ENCODE data around the gene MR1. TPM values are rescaled to one million over a fixed set of nuclear protein-coding genes. Genes with fewer than 3 reads are reported as not detected.

The MR1 gene
- total and polyA plus RNA-seq, 7 donors: 0.70 to 3.0 (median 2.0) TPM

DNA sequence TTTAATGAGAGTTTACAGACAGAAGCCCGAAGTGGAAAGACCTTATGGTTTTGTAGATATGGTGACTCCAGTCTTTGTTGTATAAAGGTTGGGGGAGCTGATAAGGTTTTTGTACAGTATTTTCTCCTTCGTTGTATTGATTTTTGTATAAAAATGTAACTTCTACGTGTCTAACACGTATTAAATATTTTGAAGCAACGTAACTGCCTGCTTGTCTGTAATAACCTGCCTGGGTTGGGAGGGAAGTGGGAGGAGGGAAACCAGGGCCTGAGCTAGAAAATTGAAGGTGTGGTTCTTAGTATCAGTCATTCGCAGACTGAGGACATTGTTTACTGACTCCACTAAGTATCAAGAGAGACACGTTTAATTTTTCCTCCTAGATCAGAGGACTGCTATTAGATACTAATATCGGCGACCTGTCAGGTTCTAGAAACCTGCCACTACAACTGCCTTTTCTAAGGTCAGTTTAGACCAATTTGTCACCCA is 56.9 kb downstream of the MR1 start:
- no peak for ATAC-seq
- intact Hi-C loops (cut with DNase I): no loop called here
- Histone ChIP-seq H3K9me3 (no peaks in the 10 kb centered on the region), H3K27me3 (ENCODE audit: insufficient read depth in 3 of 3, low read length in 2 of 3) (no peaks in the 10 kb centered on the region), H3K4me1 (peaks cover 52% of the 10 kb centered on the region), H3K27ac (peak overlapping the region; percentile 97), H3K4me3 (peak overlapping the region; percentile 91), H3K36me3 (ENCODE audit: insufficient read depth in 1 of 2, low read depth in 1 of 2) (no peaks in the 10 kb centered on the region)
- no peak for DNase-seq
- 17 to 24% (median 22%) methylated on average over 9 of the region's 9 CpGs for WGBS, 3 donors
- TF ChIP-seq, protein P1, sequence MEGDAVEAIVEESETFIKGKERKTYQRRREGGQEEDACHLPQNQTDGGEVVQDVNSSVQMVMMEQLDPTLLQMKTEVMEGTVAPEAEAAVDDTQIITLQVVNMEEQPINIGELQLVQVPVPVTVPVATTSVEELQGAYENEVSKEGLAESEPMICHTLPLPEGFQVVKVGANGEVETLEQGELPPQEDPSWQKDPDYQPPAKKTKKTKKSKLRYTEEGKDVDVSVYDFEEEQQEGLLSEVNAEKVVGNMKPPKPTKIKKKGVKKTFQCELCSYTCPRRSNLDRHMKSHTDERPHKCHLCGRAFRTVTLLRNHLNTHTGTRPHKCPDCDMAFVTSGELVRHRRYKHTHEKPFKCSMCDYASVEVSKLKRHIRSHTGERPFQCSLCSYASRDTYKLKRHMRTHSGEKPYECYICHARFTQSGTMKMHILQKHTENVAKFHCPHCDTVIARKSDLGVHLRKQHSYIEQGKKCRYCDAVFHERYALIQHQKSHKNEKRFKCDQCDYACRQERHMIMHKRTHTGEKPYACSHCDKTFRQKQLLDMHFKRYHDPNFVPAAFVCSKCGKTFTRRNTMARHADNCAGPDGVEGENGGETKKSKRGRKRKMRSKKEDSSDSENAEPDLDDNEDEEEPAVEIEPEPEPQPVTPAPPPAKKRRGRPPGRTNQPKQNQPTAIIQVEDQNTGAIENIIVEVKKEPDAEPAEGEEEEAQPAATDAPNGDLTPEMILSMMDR (IDR thresholded peaks at IDR 0.05): no peak

DNA sequence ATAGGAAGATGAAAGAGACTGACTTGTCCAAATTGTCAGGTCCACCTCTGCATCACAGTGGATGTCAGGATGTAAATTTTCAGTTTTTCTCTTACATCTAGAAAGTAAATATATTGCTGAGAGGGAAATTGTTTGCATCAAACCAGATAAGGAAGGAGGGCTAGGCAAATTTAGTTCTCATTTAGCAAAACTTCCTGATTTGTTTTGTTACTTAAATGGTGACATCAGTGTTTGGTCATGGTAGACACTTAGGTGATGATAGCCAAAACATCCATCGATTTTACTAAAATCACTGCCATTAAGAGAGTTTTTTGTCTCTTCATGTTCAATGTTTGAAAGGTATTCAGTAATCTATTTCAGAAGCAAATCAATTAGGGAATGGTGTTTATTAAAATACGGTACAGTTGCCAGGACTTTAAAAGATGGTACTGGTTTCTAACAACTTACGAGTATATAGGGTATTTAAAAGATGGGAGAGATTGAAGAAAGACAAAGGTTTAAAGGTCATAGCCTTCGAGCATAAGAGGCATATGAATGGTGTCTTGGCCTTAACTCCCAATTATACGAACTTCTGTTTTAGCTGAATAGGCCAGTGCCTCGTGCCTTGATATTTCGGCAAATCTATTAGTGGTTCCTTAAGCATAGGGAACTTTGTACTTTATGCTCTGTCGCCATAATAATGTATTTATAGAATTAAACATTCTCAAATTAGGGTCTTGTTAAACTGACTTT is 57.7 kb downstream of the MR1 start:
- TF ChIP-seq, protein P1 (IDR thresholded peaks at IDR 0.05): no peak
- WGBS, 3 donors: 62 to 74% (median 67%) methylated on average over 8 of the region's 8 CpGs
- Histone ChIP-seq H3K27me3 (ENCODE audit: insufficient read depth in 3 of 3, low read length in 2 of 3) (no peaks in the 10 kb centered on the region), H3K4me1 (peaks cover 57% of the 10 kb centered on the region), H3K27ac (peak overlapping the region; percentile 97), H3K4me3 (peak overlapping the region; percentile 91), H3K9me3 (no peaks in the 10 kb centered on the region), H3K36me3 (ENCODE audit: insufficient read depth in 1 of 2, low read depth in 1 of 2) (no peaks in the 10 kb centered on the region)
- intact Hi-C loops (cut with DNase I): no loop called here
- DNase-seq (no peak), ATAC-seq (no peak)

DNA sequence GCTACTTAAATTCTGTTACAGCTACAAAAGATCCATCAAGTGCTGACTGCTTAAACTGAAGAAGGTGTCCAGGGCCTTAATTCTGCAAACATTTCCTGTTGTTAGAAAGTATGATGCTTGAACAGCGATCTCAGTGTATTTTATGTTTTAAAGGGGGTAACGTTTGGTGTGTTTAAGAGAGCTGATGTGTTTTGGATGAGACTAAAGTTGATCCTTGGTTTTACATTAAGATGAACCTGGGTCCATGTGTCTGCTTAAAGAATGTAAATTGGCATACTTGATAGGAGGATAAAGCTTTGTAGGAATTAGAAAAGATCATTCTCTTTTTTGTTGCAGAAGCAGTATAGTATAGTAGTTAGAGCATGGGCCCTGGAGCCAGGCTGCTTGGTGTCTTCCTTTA is 58.3 kb downstream of the MR1 start:
- Histone ChIP-seq H3K36me3 (ENCODE audit: insufficient read depth in 1 of 2, low read depth in 1 of 2) (no peaks in the 10 kb centered on the region), H3K27me3 (ENCODE audit: insufficient read depth in 3 of 3, low read length in 2 of 3) (no peaks in the 10 kb centered on the region), H3K27ac (peak overlapping the region; percentile 97), H3K4me1 (peaks cover 59% of the 10 kb centered on the region), H3K4me3 (peak overlapping the region; percentile 91), H3K9me3 (no peaks in the 10 kb centered on the region)
- WGBS, 3 donors: 71 to 76% (median 76%) methylated on average over 2 of the region's 2 CpGs
- DNase-seq (no peak), ATAC-seq (no peak)
- TF ChIP-seq, protein P1 (IDR thresholded peaks at IDR 0.05): no peak
- intact Hi-C loops (cut with DNase I): no loop called here

DNA sequence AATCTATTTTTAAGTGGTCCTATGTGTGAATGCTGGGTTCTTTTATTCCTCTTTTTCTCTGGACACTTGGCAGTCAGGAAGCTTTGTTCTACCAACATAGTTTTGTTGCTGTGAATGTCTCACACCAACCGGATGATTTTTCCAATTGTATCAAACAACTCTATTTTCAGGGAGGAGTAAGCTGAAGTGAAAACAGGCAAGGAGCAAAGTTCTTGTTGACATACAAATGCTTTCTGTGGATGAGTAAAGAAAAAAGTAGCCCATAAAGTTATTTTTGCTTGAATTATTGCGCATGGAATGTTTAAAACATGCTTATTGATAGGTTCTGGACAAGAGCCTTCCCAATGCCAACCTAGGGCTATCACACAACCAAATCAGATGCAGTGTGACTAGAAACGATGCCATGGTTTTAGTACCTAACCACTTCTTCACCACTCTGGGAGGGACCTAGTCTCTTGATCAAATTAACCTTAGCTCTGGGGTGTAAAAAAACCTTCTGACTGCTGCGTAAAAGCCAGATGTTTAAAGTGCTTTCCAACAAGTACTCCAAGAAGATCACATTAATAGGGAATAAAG is 59.2 kb downstream of the MR1 start:
- peak overlapping the region; percentile 53 for H3K27ac ChIP-seq
- intact Hi-C loops (cut with DNase I): no loop called here
- ATAC-seq (no peak), DNase-seq (no peak)
- peak overlapping the region; percentile 91 for H3K4me3 ChIP-seq
- H3K27me3 ChIP-seq (ENCODE audit: insufficient read depth in 3 of 3, low read length in 2 of 3): no peaks in the 10 kb centered on the region
- WGBS, 3 donors: 86 to 91% (median 89%) methylated on average over 4 of the region's 4 CpGs
- H3K9me3 ChIP-seq: no peaks in the 10 kb centered on the region
- H3K36me3 ChIP-seq (ENCODE audit: insufficient read depth in 1 of 2, low read depth in 1 of 2): no peaks in the 10 kb centered on the region
- TF ChIP-seq, protein P1 (IDR thresholded peaks at IDR 0.05): no peak
- peaks cover 63% of the 10 kb centered on the region for H3K4me1 ChIP-seq
